Neural progenitor cell (in vitro differentiated cells): ENCODE data around the gene MFAP3.

Source experiments
- EZH2 ChIP-seq: fragments of 200-600 bp; sonication (generic); IDR thresholded peaks from 2 replicates; pipeline ENCODE4 v1.6.1; 2017; ENCODE audit warnings: antibody characterized with exemption, mild to moderate bottlenecking, moderate library complexity
- EZH2phosphoT487 ChIP-seq: fragments of 200-600 bp; sonication (generic); IDR thresholded peaks from 2 replicates; pipeline ENCODE4 v1.6.1; 2017; ENCODE audit warnings: antibody characterized with exemption
- TF ChIP-seq, protein P1 (sequence below): fragments of 200-600 bp; sonication (generic); IDR thresholded peaks from 2 replicates; pipeline ENCODE4 v1.5.1; 2017; ENCODE audit warnings: antibody characterized with exemption, mild to moderate bottlenecking

DNA sequence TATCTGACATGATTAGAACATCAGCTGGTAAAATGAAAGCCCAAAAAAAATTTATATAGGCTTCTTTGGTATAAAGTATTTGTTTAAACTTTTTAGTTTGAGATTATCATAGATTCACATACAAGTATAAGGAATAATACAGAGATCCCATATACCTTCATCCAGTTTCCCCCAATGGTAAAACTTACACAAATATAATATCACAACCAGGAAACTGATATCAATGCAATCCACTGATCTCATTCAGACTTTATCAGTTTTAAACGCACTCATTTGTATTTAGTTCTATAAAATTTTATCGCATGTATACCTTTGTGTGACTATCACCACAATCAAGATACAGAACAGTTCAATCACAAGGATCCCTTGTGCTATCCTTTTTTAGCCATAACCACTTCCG, 3.8 kb upstream of the MFAP3 start:
- TF ChIP-seq, protein P1, sequence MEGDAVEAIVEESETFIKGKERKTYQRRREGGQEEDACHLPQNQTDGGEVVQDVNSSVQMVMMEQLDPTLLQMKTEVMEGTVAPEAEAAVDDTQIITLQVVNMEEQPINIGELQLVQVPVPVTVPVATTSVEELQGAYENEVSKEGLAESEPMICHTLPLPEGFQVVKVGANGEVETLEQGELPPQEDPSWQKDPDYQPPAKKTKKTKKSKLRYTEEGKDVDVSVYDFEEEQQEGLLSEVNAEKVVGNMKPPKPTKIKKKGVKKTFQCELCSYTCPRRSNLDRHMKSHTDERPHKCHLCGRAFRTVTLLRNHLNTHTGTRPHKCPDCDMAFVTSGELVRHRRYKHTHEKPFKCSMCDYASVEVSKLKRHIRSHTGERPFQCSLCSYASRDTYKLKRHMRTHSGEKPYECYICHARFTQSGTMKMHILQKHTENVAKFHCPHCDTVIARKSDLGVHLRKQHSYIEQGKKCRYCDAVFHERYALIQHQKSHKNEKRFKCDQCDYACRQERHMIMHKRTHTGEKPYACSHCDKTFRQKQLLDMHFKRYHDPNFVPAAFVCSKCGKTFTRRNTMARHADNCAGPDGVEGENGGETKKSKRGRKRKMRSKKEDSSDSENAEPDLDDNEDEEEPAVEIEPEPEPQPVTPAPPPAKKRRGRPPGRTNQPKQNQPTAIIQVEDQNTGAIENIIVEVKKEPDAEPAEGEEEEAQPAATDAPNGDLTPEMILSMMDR, result no peak
- TF ChIP-seq EZH2, result no peak
- TF ChIP-seq EZH2phosphoT487, result no peak
